Motor neuron (in vitro differentiated cells): ENCODE data around the gene SDK1. TPM values are rescaled to one million over a fixed set of nuclear protein-coding genes. Genes with fewer than 3 reads are reported as not detected.

ENCODE experiments used
- ATAC-seq, 8 experiments: fragments of 200-7000 bp; cut with Tn5 transposase; replicated peaks in 6 of 8; 2 replicates each; pipeline ENCODE4 v1.8.0; 2021; ENCODE audit warnings: mild to moderate bottlenecking in 8 of 8, moderate library complexity in 8 of 8
- H3K27ac ChIP-seq, 2 donors: fragments of 250-450 bp; sonication (Bioruptor Pico); 2 replicates each; pipeline ENCODE4 v1.9.0; 2021; ENCODE audit warnings: antibody characterized with exemption in 2 of 2, mild to moderate bottlenecking in 2 of 2, moderate library complexity in 1 of 2
- H3K4me1 ChIP-seq, 2 donors: fragments of 250-450 bp; sonication (Bioruptor Pico); replicated peaks in 1 of 2; 2 replicates each; pipeline ENCODE4 v1.6.1; 2021; ENCODE audit warnings: antibody characterized with exemption in 2 of 2, mild to moderate bottlenecking in 2 of 2, moderate library complexity in 1 of 2
- H3K4me3 ChIP-seq, 5 donors: fragments of 250-450 bp; sonication (Bioruptor Pico); 2 replicates each; pipeline ENCODE4 v1.9.0; 2021; ENCODE audit warnings: antibody characterized with exemption in 5 of 5, mild to moderate bottlenecking in 5 of 5, moderate library complexity in 4 of 5
- WGBS, 10 experiments: fragments of 450-650 bp; shearing (Covaris generic); methylation state at CpG; one replicate each; pipeline ENCODE4 v1.0.0; 2022; 5-methylcytosine and 5-hydroxymethylcytosine counted together
- in situ Hi-C, 9 experiments: fragments of 400-800 bp; cut with MboI; loops; one replicate each; pipeline ENCODE4 v1.15.0; 2021; ENCODE audit warnings: low sequenced_read_pairs in 9 of 9, low pct_unique_long_range_greater_than_20kb in 2 of 9; ENCODE audit not compliant: unreplicated experiment in 9 of 9
- total RNA-seq, 8 experiments: library from RNA; unstranded; fragments of 300-600 nt; gene quantifications; 2 replicates each; pipeline versions ENCODE4 v1.2.3 to v1.2.4, GENCODE V29; 2022

Gene SDK1
- total RNA-seq, 8 experiments from 2014 or later, result 0.66 to 30.6 (median 8.0) TPM

- peak in 2 of 8 experiments; percentile 35 to 39 for ATAC-seq
- WGBS, 10 experiments, result 0 to 60% (median 23%) methylated on average over 1 to 4 of the region's 4 CpGs
- Histone ChIP-seq H3K4me3 (no peak overlapping the region), H3K27ac (no peak overlapping the region), H3K4me1 (peaks cover 0 to 15% of the 10 kb centered on the region in 2 donors)
- in situ Hi-C loops, result no loop called here
These were observed 247.8 kb downstream of the SDK1 start for GRCh38 chr7:3548815-3549214.

- in situ Hi-C loops, result no loop called here
- Histone ChIP-seq H3K4me3 (no peak overlapping the region), H3K4me1 (peaks cover 0 to 15% of the 10 kb centered on the region in 2 donors), H3K27ac (no peak overlapping the region)
- peak in 1 of 8 experiments; percentile 53 for ATAC-seq
- 0 to 86% (median 42%) methylated on average over 1 to 2 of the region's 2 CpGs; no CpG with 5 or more reads in 1 of the 10 experiments for WGBS, 10 experiments
These were observed 248.5 kb downstream of the SDK1 start for GRCh38 chr7:3549601-3550000.

- ATAC-seq, result no peak
- no peak overlapping the region for H3K27ac ChIP-seq
- in situ Hi-C loops, result no loop called here
- WGBS, 10 experiments, result 21 to 89% (median 68%) methylated on average over 3 to 6 of the region's 6 CpGs; no CpG with 5 or more reads in 2 of the 10 experiments
- no peak overlapping the region for H3K4me3 ChIP-seq
- peaks cover 0 to 15% of the 10 kb centered on the region in 2 donors for H3K4me1 ChIP-seq
These were observed 250.5 kb downstream of the SDK1 start for GRCh38 chr7:3551536-3551935.

- in situ Hi-C loops, result no loop called here
These were observed 251.4 kb downstream of the SDK1 start for GRCh38 chr7:3552499-3552898.

GRCh38 chr7:3558400-3558799, 257.3 kb downstream of the SDK1 start:
- ATAC-seq, result peak in 6 of 8 experiments; percentile 56 to 95 (median 84)
- no peak overlapping the region for H3K4me3 ChIP-seq
- in situ Hi-C loops, result no loop called here
- H3K27ac ChIP-seq, result no peak overlapping the region
- peaks cover 0 to 2% of the 10 kb centered on the region in 2 donors for H3K4me1 ChIP-seq
- 0 to 94% (median 20%) methylated on average over 1 to 2 of the region's 2 CpGs; no CpG with 5 or more reads in 2 of the 10 experiments for WGBS, 10 experiments

More at GRCh38 chr7:3552499-3552898, 251.4 kb downstream of the SDK1 start:
- peaks cover 0 to 15% of the 10 kb centered on the region in 2 donors for H3K4me1 ChIP-seq
- no peak overlapping the region for H3K4me3 ChIP-seq
- 0 to 83% (median 60%) methylated on average over 1 of the region's 1 CpG; no CpG with 5 or more reads in 1 of the 10 experiments for WGBS, 10 experiments
- H3K27ac ChIP-seq, result no peak overlapping the region
- ATAC-seq, result peak in 4 of 8 experiments; percentile 33 to 87 (median 68)

GRCh38 chr7:3559278-3559677, 258.2 kb downstream of the SDK1 start:
- Histone ChIP-seq H3K4me3 (no peak overlapping the region), H3K27ac (no peak overlapping the region), H3K4me1 (peaks cover 0 to 2% of the 10 kb centered on the region in 2 donors)
- in situ Hi-C loops, result no loop called here
- ATAC-seq, result peak in 1 of 8 experiments; percentile 70
- 0 to 96% (median 60%) methylated on average over 1 to 3 of the region's 3 CpGs; no CpG with 5 or more reads in 1 of the 10 experiments for WGBS, 10 experiments

GRCh38 chr7:3560495-3560894, 259.4 kb downstream of the SDK1 start:
- Histone ChIP-seq H3K27ac (no peak overlapping the region), H3K4me3 (no peak overlapping the region), H3K4me1 (peaks cover 0 to 2% of the 10 kb centered on the region in 2 donors)
- in situ Hi-C loops, result no loop called here
- ATAC-seq, result no peak
- WGBS, 10 experiments, result 20 to 100% (median 79%) methylated on average over 1 to 6 of the region's 6 CpGs

- Histone ChIP-seq H3K4me3 (no peak overlapping the region), H3K27ac (no peak overlapping the region), H3K4me1 (peaks cover 0 to 2% of the 10 kb centered on the region in 2 donors)
- in situ Hi-C loops, result no loop called here
- 18 to 95% (median 86%) methylated on average over 1 to 5 of the region's 5 CpGs for WGBS, 10 experiments
- ATAC-seq, result peak in 1 of 8 experiments; percentile 79
These were observed 260.9 kb downstream of the SDK1 start for GRCh38 chr7:3561932-3562331.

- Histone ChIP-seq H3K4me3 (no peak overlapping the region), H3K4me1 (peaks cover 0 to 5% of the 10 kb centered on the region in 2 donors), H3K27ac (no peak overlapping the region)
- ATAC-seq, result no peak
- in situ Hi-C loops, result no loop called here
- WGBS, 10 experiments, result 23 to 100% (median 91%) methylated on average over 1 to 3 of the region's 3 CpGs
These were observed 263.2 kb downstream of the SDK1 start for GRCh38 chr7:3564231-3564630.

- ATAC-seq, result peak in 3 of 8 experiments; percentile 8 to 49 (median 23)
- H3K4me1 ChIP-seq, result peaks cover 0 to 5% of the 10 kb centered on the region in 2 donors
- in situ Hi-C loops, result no loop called here
- H3K4me3 ChIP-seq, result no peak overlapping the region
- 18 to 100% (median 71%) methylated on average over 1 of the region's 1 CpG; no CpG with 5 or more reads in 3 of the 10 experiments for WGBS, 10 experiments
- H3K27ac ChIP-seq, result no peak overlapping the region
These were observed 267.5 kb downstream of the SDK1 start for GRCh38 chr7:3568516-3568915.

- Histone ChIP-seq H3K4me1 (peaks cover 0 to 5% of the 10 kb centered on the region in 2 donors), H3K4me3 (no peak overlapping the region), H3K27ac (no peak overlapping the region)
- WGBS, 10 experiments, result 10 to 97% (median 58%) methylated on average over 2 to 3 of the region's 3 CpGs; no CpG with 5 or more reads in 1 of the 10 experiments
- in situ Hi-C loops, result no loop called here
- ATAC-seq, result no peak
These were observed 268.6 kb downstream of the SDK1 start for GRCh38 chr7:3569643-3570042.

- no peak overlapping the region for H3K27ac ChIP-seq
- peak in 4 of 8 experiments; percentile 7 to 46 (median 38) for ATAC-seq
These were observed 272.1 kb downstream of the SDK1 start for GRCh38 chr7:3573151-3573550.

GRCh38 chr7:3574386-3574785, 273.3 kb downstream of the SDK1 start:
- in situ Hi-C loops, result no loop called here
- WGBS, 10 experiments, result 0 to 100% (median 85%) methylated on average over 1 to 7 of the region's 9 CpGs
- peak in 1 of 8 experiments; percentile 41 for ATAC-seq

More at GRCh38 chr7:3573151-3573550, 272.1 kb downstream of the SDK1 start:
- 24 to 93% (median 71%) methylated on average over 2 to 5 of the region's 6 CpGs; no CpG with 5 or more reads in 5 of the 10 experiments for WGBS, 10 experiments
- Histone ChIP-seq H3K4me3 (no peak overlapping the region), H3K4me1 (peaks cover 0 to 5% of the 10 kb centered on the region in 2 donors)
- in situ Hi-C loops, result no loop called here

More at GRCh38 chr7:3574386-3574785, 273.3 kb downstream of the SDK1 start:
- Histone ChIP-seq H3K4me1 (no peaks in the 10 kb centered on the region), H3K4me3 (no peak overlapping the region), H3K27ac (no peak overlapping the region)
